Endodermal cell (in vitro differentiated cells): ENCODE data around the gene SFXN3. TPM values are rescaled to one million over a fixed set of nuclear protein-coding genes. Genes with fewer than 3 reads are reported as not detected.

Source experiments
- DNase-seq: peaks from one replicate; pipeline ENCODE4 v3.0.0-alpha.2; 2017
- H3K27ac ChIP-seq: 2 replicates; pipeline ENCODE4 v1.5.1; 2013; ENCODE audit warnings: mild to moderate bottlenecking, low read depth, low read length, moderate library complexity
- H3K27me3 ChIP-seq: 2 replicates; pipeline ENCODE4 v1.6.1; 2013; ENCODE audit warnings: mild to moderate bottlenecking, low read length, moderate library complexity; ENCODE audit not compliant: insufficient read depth, control insufficient read depth, poor library complexity, severe bottlenecking
- H3K36me3 ChIP-seq: 2 replicates; pipeline ENCODE4 v1.7.0; 2013; ENCODE audit warnings: mild to moderate bottlenecking, low read length, moderate library complexity; ENCODE audit not compliant: control insufficient read depth, insufficient read depth
- H3K4me1 ChIP-seq: one replicate; pipeline ENCODE4 v1.7.0; 2013; ENCODE audit warnings: low read length; ENCODE audit not compliant: control insufficient read depth, insufficient read depth
- H3K4me3 ChIP-seq: 2 replicates; pipeline ENCODE4 v1.5.1; 2013; ENCODE audit warnings: mild to moderate bottlenecking, low read length, moderate library complexity
- H3K9ac ChIP-seq: 2 replicates; pipeline ENCODE4 v1.6.1; 2013; ENCODE audit warnings: mild to moderate bottlenecking, low read length, moderate library complexity; ENCODE audit not compliant: poor library complexity, severe bottlenecking; ENCODE audit errors: extremely low read depth
- H3K9me3 ChIP-seq: 2 replicates; pipeline ENCODE4 v1.6.1; 2013; ENCODE audit warnings: mild to moderate bottlenecking, low read length, moderate library complexity; ENCODE audit not compliant: control insufficient read depth
- H3K27ac Mint-ChIP-seq: 2 replicates; pipeline ENCODE4 v1.8.0; 2020; ENCODE audit warnings: mixed read lengths
- H3K27me3 Mint-ChIP-seq: 2 replicates; pipeline ENCODE4 v1.8.0; 2021; ENCODE audit warnings: mild to moderate bottlenecking, mixed read lengths; ENCODE audit not compliant: insufficient read depth
- H3K36me3 Mint-ChIP-seq: 2 replicates; pipeline ENCODE4 v1.8.0; 2020; ENCODE audit warnings: low read depth, mixed read lengths
- H3K4me1 Mint-ChIP-seq: 2 replicates; pipeline ENCODE4 v1.8.0; 2020; ENCODE audit warnings: mixed read lengths
- H3K4me3 Mint-ChIP-seq: 2 replicates; pipeline ENCODE4 v1.8.0; 2020; ENCODE audit warnings: mild to moderate bottlenecking, moderate library complexity, mixed read lengths
- H3K9me3 Mint-ChIP-seq: 2 replicates; pipeline ENCODE4 v1.8.0; 2020; ENCODE audit warnings: mild to moderate bottlenecking, mixed read lengths
- CTCF ChIP-seq: fragments of 200-600 bp; sonication (generic); conservative IDR thresholded peaks from 2 replicates; pipeline ENCODE4 v1.5.0; 2021; ENCODE audit warnings: antibody characterized with exemption, mild to moderate bottlenecking
- WGBS, 2 experiments: methylation state at CpG; one replicate each; pipeline versions ENCODE4 v1.1.5 to v1.1.7; 2013; ENCODE audit warnings: missing lambda C conversion rate in 2 of 2, mixed read lengths in 1 of 2; ENCODE audit not compliant: insufficient coverage in 1 of 2, insufficient read length in 1 of 2; 5-methylcytosine and 5-hydroxymethylcytosine counted together
- total RNA-seq, 2 donors: library from RNA; stranded (reverse); fragmentation: NEBNext Ultra II Directional in 1 of 2; extraction: Animal tissue kit (Norgen Biotek cat#: 25700) in 1 of 2; gene quantifications; 2 replicates in 1 of 2; 3 replicates in 1 of 2; pipeline ENCODE4 v1.2.1, GENCODE V29; 2021

Gene SFXN3
- total RNA-seq, 2 donors from 2014 or later = 1.8 to 2.1 TPM

GRCh38 chr10:101041252-101041761, 10.3 kb downstream of the SFXN3 start:
- peak; percentile 92 for DNase-seq
- Mint-ChIP-seq H3K9me3 (no peaks in the 10 kb centered on the region), H3K27me3 (peaks cover 68% of the 10 kb centered on the region), H3K36me3 (no peaks in the 10 kb centered on the region), H3K4me1 (peaks cover 10% of the 10 kb centered on the region), H3K27ac (no peak overlapping the region), H3K4me3 (no peak overlapping the region)
- Histone ChIP-seq H3K27me3 (peaks cover 65% of the 10 kb centered on the region), H3K4me1 (no peaks in the 10 kb centered on the region), H3K9me3 (no peaks in the 10 kb centered on the region), H3K4me3 (no peak overlapping the region), H3K27ac (no peak overlapping the region), H3K36me3 (no peaks in the 10 kb centered on the region), H3K9ac (no peak overlapping the region)
- WGBS, 2 experiments = 10 to 47% methylated on average over 2 to 6 of the region's 6 CpGs
- peak; percentile 88 for TF ChIP-seq CTCF

GRCh38 chr10:101042118-101042517, 11.1 kb downstream of the SFXN3 start:
- peaks cover 68% of the 10 kb centered on the region for H3K27me3 Mint-ChIP-seq
- no peak for DNase-seq
- H3K36me3 Mint-ChIP-seq = no peaks in the 10 kb centered on the region
- no peaks in the 10 kb centered on the region for H3K9me3 Mint-ChIP-seq
- peaks cover 65% of the 10 kb centered on the region for H3K27me3 ChIP-seq
- H3K9me3 ChIP-seq = no peaks in the 10 kb centered on the region
- H3K27ac ChIP-seq = no peak overlapping the region
- 87 to 88% methylated on average over 3 to 4 of the region's 4 CpGs for WGBS, 2 experiments
- H3K4me3 ChIP-seq = peak overlapping the region; percentile 80
- no peaks in the 10 kb centered on the region for H3K4me1 ChIP-seq
- H3K9ac ChIP-seq = no peak overlapping the region
- H3K27ac Mint-ChIP-seq = peak overlapping the region; percentile 100
- H3K4me3 Mint-ChIP-seq = peak overlapping the region; percentile 89
- H3K36me3 ChIP-seq = no peaks in the 10 kb centered on the region
- H3K4me1 Mint-ChIP-seq = peaks cover 17% of the 10 kb centered on the region
- TF ChIP-seq CTCF = no peak

DNA sequence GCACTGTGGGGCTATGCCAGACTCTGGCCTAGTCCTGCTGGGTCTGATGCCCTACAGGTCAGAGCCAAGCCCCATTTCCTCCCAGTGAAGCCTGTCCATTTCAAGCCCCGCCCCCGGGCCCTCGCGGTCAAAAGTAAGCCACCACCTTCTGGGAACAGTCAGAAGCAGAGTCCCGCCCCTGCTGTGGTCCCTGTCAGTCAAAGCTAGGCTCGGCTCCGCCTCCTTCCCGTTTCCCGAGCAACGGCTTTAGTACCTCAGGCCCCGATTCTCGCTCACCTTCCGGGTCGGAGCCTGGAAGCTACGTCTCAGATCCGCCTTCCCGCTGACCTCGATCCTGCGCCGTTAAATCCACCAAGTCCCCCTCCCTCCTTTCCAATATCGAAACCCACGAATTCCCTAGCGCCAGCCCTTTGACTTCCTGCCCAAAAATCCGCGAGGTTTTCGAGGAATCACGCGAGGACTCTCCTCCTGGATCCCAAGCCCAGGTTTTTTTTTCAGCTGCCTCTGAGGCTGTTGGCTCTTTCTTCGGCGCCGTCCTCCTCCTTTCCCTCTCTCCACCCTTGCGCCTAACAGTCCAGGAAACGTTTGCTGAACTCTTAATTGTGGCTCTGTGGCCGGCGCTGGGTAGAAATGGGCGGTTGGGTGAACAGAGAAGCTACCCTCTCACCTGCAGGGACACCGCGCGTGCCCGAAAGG, 11.8 kb downstream of the SFXN3 start:
- H3K27ac Mint-ChIP-seq = peak overlapping the region; percentile 100
- H3K27me3 ChIP-seq = peaks cover 67% of the 10 kb centered on the region

More for the DNA sequence above, 11.8 kb downstream of the SFXN3 start:
- peaks cover 68% of the 10 kb centered on the region for H3K27me3 Mint-ChIP-seq
- H3K36me3 Mint-ChIP-seq = no peaks in the 10 kb centered on the region
- peak; percentile 99 for DNase-seq
- H3K9me3 Mint-ChIP-seq = no peaks in the 10 kb centered on the region
- no peak for TF ChIP-seq CTCF
- Histone ChIP-seq H3K9me3 (no peaks in the 10 kb centered on the region), H3K36me3 (no peaks in the 10 kb centered on the region), H3K4me3 (peak overlapping the region; percentile 80), H3K9ac (peak overlapping the region; percentile 67), H3K27ac (peak overlapping the region; percentile 21), H3K4me1 (no peaks in the 10 kb centered on the region)
- peaks cover 19% of the 10 kb centered on the region for H3K4me1 Mint-ChIP-seq
- 6 to 7% methylated on average over 35 to 40 of the region's 40 CpGs for WGBS, 2 experiments
- H3K4me3 Mint-ChIP-seq = peak overlapping the region; percentile 89
